GM18499 (cell line): ENCODE results near the gene MYOF.
"Not testable (repeated sequence)": the region's sequence is repeated elsewhere in the genome, so short reads cannot be mapped to it uniquely, and the experiment has no call there.

Experiments
- ATAC-seq: cut with Tn5 transposase; IDR thresholded peaks from one replicate; pipeline ENCODE4 v1.9.1; 2021; ENCODE audit warnings: moderate number of reproducible peaks; ENCODE audit not compliant: insufficient read depth, unreplicated experiment

MYOF gene

DNA sequence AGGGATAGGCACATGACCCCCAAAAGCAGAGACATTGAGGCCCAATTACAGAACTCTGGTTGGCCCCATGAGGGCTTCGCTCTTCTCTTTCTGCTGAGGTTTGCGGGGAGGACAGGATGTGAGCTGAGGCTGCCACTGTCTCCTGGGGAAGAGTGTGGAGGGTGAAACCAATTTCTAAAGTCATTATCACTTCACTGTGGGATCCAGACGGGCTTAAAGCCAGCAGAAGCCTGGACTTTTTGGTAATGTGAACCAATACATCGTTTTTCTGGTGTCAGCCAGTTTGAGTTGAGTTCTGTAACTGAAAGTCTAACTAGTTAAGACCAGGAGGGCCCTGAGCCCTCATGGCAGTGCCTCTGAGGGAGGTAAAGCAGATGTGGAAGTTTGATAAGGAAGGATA, 163.0 kb downstream of the MYOF start:
- ATAC-seq, result no peak

- no peak for ATAC-seq
Measured at GRCh38 chr10:93315246-93315645, 166.9 kb downstream of the MYOF start.

GRCh38 chr10:93314656-93315055, 167.5 kb downstream of the MYOF start:
- ATAC-seq, result not testable (repeated sequence)

- no peak for ATAC-seq
Measured at GRCh38 chr10:93313798-93314197, 168.3 kb downstream of the MYOF start.

GRCh38 chr10:93309062-93309461, 173.1 kb downstream of the MYOF start:
- ATAC-seq, result no peak

DNA sequence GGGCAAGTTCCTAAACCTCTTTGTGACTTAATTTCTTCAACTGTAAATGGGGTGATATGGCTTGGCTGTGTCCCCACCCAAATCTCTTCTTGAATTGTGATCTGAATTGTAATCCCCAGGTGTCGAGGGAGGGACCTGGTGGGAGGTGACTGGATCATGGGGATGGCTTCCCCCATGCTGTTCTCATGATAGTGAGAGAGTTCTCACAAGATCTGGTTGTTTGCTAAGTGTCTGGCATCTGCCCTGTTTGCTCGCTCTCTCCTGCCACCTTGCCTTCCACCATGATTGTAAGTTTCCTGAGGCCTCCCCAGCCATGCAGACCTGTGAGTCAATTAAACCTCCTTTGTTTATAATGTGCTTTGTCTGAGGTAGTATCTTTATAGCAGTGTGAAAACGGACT, 177.0 kb downstream of the MYOF start:
- no peak for ATAC-seq

- ATAC-seq, result no peak
Measured at GRCh38 chr10:93300981-93301380, 181.2 kb downstream of the MYOF start.

DNA sequence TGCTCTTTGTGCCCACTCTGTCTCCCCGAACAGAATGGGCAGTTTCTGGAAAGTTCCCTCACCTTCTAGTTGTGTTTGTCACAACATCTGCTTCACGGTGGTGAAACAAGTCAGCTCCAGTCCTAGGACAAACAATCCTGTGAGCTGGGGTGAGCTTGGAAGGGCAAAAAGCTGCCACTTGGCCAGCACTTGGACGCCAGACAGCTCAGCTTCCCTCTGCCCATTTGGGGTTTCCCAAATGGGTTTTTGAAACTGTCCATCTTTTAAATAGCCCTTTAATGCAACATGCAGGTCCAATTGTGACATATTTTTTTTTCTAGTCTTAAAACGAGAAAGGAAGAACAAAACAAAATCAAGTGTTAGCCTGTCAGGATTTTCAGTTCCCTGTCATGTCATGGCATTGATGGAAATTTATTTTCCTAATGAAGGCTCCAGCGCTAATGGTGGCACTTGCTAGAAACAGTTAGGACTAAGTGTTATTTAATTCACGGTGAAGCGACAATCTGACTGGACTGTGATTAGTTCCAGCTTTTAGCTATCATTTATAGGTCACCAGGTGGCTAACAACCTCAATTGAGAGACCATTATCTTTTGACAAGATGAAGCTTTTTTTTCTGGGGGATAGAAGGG, 181.7 kb downstream of the MYOF start:
- ATAC-seq, result no peak

DNA sequence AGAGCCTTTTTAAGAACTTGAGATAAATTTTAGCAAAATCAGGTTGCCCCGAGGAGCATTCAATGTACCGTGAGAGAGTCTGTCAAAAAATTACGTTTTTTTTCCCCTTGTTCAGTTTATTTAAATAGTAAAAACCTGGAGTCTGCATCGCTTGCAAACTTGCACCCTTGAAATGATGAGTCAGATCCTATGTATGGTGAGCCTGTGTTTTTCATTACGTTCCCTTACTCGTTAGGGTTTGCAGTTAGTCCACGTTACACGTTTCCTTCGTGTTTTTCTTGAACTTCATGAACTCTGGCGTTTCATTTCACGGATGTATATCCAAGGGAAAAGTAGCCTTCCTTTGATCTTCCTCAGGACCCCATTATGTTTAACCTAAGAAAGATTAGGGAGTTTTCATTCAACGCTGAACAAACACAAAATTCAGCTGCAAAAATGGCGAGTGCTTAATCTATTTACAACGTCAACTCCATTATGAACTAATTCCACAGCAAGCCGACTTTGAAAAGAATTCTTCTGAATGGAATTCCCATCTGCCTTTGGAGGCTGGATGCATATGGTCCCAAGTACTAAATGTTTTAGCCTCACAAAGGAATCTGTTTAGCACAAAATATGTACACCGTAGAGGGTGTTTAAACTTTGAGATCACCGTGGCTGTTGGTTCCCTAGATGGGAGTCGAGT, 182.4 kb downstream of the MYOF start:
- no peak for ATAC-seq

GRCh38 chr10:93299195-93299594, 182.9 kb downstream of the MYOF start:
- no peak for ATAC-seq

DNA sequence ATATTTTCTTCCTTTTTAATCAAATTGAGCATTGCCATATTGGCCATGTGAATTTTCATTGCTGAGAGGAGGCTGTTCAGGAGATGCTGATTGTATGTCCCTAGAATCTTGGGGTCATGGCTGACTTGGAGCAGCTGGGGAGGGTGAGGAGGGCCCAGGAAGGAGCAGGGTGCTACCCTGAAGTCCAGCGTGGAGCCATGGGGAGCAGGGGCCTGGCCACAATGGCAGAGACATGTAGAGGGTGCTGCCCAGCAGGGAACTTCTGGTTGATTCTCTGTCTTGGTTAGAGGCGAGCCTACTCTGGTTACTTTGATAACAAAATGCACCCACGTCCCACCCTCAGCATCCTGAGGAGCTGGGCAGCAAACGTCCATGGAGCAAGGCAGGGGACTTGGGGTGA, 186.0 kb downstream of the MYOF start:
- ATAC-seq, result no peak

DNA sequence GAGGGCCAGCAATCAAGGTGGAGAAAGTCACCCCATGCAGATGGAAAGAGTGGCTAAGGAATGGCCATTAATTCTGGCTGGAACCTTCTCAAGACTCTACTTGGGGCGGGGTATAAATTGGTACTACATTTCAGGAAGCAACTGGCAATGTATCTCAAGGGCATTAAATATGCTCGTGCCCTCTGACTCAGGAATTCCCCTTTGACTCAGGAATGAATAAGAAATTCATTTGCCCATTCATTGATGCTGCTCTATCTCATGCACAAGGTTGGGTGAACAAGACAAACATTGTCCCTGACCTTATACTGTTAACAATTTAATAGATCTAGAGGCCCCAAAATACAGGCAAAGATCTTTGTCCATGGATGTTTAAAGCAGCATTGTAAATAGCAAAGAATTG, 188.1 kb downstream of the MYOF start:
- no peak for ATAC-seq

DNA sequence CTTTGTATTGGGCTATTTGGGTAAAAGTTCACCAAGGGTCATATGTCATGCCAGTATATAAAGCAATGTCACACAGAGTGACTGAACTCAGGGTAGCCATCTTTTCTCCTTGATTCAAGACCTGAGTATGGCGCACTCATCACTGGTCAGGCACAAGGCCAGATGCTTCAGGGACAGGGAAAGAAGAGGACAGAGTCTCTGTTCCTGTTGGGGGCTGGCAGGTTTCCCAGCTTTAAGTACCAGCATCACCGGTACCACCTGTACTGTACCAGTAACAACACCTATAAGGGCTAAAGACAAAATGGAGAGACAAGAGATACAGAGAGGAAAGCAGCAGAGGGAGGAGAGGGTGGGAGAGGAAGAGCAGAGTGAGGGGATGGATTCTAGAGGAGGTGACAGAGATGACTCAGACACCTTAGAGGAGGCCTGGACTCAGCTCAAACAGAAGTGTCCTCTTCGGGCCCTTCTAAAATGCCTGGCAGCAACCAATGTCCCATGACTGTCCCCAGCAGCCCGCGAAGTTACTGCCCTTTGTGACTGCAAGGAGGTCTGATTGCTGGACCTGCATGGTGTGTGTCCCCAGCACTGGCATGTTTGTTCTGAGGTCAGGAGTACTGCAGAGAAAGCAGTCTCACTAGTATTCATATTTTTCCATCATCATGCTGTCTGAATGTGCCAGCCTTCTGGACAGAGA, 191.3 kb downstream of the MYOF start:
- ATAC-seq, result no peak

- ATAC-seq, result no peak
Measured at GRCh38 chr10:93288679-93289634, 193.2 kb downstream of the MYOF start.

GRCh38 chr10:93287775-93288174, 194.4 kb downstream of the MYOF start:
- no peak for ATAC-seq

DNA sequence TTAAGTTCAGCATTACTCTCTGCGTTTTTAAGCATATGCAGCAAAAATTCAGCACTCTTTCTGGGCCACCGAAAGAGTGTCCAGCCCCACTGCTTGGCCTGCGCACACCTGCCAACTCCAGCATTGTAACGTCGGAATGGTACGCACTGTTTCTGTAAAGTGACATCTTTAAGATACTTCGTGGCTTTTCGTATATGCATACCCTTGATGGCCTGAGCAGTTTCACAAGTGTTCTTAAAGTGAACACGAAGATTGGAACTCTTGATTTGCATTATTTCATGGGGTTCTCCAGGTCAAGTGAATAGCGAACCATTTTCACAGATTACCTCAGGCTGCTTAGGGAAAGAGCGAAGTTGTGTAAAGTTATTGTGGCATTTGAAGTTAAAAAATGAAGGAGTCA, 197.9 kb downstream of the MYOF start:
- ATAC-seq, result not testable (repeated sequence)

DNA sequence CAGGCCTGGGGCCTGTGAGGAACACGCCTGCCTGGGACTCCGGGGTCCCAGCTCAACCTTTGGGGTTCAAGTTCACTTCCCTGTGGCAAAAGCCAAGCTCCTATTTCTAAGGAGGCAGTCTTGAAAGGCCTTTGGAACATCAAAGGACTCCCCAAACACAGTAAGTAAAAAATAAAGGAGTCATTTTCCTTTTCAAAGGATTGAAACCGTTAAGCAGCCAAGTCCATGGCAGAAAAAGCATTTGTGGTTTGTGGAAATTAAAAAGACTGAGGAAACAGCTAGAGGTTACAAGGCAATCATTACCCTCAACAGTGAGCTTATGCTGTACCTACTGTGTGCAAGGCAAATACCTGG, 200.8 kb downstream of the MYOF start:
- ATAC-seq, result no peak

DNA sequence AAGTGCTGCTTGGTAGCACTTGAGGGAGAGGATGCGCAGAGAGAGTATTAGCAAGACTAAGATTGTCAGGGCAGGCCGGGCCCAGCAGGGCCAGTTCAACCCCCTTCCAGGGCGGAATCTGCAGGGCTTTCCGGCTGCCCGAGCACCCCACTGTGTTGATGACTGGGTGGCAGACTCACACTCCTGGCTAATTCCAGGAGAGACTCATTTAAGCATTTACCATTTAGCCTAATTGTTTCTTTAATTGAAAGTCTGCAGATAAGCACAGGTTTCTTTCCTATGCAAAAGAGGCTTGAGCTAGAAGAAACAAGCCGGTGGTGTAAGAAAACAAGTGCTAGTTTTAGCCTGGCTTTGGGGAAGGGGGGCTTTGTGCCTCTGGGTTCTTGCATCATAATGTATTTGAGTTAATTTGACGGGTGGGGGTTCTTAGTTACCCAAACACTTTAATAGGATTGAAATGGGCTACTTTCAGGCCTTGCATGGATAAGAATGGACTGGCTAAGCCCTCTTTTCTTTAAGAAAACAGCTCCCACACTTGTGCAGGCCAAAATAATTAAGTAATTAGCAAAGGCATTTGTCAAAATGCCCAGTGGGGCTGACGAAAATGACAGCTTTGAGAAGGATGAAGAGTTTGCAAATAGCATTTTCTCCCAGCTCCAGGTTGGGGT, 201.3 kb downstream of the MYOF start:
- ATAC-seq, result no peak

DNA sequence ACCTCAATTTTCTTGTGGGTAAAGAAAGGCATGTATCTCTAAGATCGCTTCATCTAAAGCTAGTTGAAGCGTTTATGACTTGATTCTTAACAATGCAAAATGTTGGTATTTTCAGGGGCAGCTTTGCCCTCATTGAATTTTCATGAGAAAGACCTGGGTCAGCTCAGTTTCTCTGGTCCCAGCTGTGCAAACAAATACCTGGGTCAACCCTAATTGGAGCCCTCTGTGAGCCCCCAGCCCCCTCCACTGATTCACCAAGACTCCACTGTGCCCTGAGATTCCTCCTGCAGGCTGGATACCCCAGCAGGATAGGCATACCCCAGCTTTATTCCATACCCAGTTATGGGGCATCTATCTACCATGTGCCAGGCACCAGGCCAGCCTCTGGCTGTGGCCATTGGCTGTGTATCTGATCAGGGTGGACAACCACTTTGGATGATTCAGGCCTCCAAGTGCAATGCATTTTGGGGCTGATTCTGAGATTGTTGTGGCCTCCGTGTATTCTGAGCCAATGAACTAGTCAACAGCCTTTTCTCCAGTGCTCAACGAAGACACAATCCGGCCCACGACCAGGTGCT, 201.9 kb downstream of the MYOF start:
- ATAC-seq, result no peak

DNA sequence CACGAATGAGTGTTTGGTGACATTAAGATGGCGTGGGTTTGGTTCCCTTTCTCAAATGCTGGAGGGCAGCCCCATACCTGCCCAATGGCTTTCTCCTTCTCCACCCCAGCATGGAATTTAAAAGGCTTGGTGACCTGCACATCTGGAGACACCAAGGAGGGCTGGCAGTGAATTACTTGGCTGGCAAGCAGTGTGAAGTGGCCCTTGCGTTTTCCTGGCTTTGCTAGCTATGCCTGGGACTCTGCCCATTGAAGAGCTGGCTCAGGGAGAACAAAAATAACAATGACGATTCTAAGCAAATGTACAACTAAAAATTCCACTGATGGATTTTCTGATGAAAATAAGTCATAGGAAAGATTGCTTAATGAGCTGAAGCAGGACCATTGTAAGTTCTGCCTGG, 204.8 kb downstream of the MYOF start:
- no peak for ATAC-seq
